ENCODE measurements around the gene TLR6. TPM values are rescaled to one million over a fixed set of nuclear protein-coding genes. Genes with fewer than 3 reads are reported as not detected.

Gene TLR6
- total RNA-seq, 1 donor, result 9.2 TPM

DNA sequence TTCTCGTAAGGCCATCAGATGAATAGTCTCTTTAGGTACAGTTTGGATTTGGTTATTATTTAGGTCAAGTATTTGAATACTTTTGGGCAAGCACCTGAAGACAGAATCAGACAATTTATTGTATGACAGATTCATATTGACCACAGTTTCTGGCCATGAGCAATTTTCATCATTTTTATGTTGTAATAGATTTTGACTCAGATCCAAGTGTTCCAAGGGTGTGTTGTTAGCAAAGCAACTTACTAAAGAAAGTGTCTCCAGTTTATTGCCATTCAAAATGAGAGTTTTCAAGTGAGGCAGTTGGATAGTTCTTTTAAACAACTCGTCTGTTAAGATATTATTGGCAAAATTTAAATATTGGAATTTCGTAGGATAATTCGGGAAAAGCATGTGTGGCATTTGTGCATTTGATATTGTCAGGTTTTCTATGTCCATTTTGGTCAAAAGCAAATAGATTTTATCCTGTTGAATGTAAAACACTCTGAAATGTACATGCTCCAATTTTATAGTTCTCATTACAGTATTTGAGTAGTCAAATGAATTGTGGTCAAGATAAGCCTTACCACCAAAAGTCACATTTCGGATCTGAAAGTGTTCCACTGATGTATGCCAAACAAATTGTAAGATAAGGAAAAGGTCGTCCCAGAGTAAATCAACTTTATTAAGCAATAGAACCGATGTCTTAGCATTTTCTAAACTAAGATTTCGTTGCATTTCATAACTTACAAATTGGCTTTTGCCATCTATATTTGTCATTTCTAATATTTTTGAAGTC is 82.2 kb downstream of the TLR6 start:
- Histone ChIP-seq H3K4me3 (ENCODE audit: low read length) (no peak overlapping the region), H3K4me1 (ENCODE audit: insufficient read depth, low read length) (peaks cover 24% of the 10 kb centered on the region), H3K9me3 (ENCODE audit: low read depth, low read length) (no peaks in the 10 kb centered on the region), H3K27me3 (ENCODE audit: insufficient read depth, low read length) (no peaks in the 10 kb centered on the region)

Other genes starting within 250 kb of the TLR6 start
- gene KLF3, start 192.6 kb downstream of the TLR6 start, total RNA-seq, result 103 TPM
- 2.5 TPM for gene TLR10, start 73.8 kb downstream of the TLR6 start, total RNA-seq
- gene TLR1, start 52.0 kb downstream of the TLR6 start, total RNA-seq, result 71.5 TPM
- 2.2 TPM for gene FAM114A1, start 11.0 kb upstream of the TLR6 start, total RNA-seq
- 6.9 TPM for gene TMEM156, start 175.6 kb upstream of the TLR6 start, total RNA-seq
- gene KLHL5, start 205.4 kb upstream of the TLR6 start, total RNA-seq, result 37.8 TPM

Measured in mononuclear cell (primary cell).